HG03571 (cell line): ENCODE data around the gene BCKDHB.

Source experiments
- ATAC-seq: cut with Tn5 transposase; IDR thresholded peaks from one replicate; pipeline ENCODE4 v1.9.1; 2021; ENCODE audit not compliant: unreplicated experiment

BCKDHB gene

DNA sequence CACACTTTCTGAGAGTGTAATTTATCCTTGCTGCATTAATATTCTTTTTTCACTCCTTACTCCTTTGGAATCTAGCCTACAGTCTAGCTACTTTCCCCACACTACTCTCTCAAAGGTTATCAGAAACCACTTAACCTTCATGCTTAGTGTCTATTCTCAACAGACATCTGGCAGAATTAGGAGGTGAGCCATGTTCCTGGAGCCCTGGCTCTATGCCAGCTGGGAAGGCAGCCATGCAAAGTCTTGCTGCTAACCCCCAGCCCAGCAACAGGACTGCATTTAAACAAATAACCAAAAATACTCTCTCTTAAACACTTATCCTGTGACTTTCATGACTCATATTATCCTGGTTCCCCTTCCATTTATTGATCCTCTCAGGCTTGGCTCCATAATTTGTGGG is 260.2 kb downstream of the BCKDHB start:
- no peak for ATAC-seq

DNA sequence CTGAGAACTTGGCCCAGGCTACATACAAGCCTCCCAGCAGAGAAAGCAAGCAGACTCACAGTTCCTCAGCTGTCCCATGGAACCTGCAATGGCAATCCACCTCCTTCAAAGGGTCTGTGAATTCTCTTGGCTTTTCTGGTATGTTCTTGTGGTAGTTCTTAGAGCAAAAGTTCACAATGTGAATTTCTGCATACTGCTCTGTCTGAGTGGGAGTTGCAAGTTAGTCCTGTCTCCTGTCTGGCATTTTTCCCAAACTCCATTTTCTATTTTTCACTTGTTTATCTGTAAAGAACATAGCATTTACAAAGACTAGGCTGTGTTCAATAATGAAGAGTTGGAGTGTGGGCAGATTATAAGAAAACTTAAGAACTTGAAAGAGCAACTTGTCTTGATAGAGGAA is 269.9 kb downstream of the BCKDHB start:
- ATAC-seq, result no peak

DNA sequence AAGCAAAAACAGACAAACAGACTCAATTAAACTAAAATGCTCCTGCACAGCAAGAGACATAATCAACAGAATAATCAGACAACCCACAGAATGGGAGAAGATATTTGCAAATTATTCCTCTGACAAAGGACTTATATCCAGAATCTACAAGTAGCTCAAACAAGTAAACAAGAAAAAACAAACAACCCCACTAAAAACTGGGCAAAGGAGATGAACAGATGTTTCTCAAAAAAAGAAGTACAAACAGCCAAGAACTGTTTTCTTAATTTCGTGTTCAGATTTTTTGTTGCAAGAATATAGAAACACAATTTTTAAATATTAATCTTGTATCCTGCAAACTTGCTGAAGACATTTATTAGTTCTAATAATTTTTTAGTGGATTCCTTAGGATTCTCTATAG is 274.1 kb downstream of the BCKDHB start:
- no peak for ATAC-seq

DNA sequence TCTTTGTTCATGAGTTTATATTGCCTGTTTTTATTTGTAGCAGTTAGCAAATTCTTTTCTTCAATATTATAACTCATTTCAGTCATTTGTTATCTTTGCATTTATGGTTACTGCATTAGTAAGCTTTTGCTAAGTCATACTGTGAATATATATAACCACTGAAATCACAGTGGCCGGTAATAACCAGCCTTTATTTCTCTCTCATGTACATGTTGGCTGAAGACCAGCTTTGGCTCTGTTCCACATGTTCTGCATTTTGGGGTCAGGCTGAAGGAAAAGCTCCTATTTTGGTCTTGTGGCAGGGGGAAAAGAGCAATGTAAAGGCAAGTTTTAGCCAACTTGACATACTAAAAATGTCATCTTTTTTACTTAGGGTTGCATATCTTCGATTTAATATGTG is 276.3 kb downstream of the BCKDHB start:
- ATAC-seq, result no peak

DNA sequence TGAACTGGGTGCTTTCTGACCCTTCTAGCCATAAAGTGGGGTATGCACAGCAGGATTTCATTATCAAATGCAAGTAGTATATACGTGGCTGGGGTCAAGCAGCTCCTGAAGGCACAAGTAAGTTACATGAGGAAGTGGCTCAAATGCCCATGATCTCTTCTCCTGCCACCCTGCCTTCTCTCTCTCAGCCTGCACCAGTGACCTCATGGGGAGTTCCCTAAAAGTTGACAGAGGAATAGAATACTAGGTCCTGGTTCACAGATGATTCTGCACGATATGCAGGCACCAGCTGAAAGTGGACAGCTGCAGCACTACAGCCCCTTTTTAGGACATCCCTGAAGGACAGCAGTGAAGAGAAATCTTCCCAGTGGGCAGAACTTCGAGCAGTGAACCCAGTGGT is 282.0 kb downstream of the BCKDHB start:
- ATAC-seq, result no peak
